Upper lobe of right lung (tissue), 1 donor: ENCODE measurements around the gene CHST3. TPM values are rescaled to one million over a fixed set of nuclear protein-coding genes. Genes with fewer than 3 reads are reported as not detected.

Source experiments
- ATAC-seq: fragments of 200-7000 bp; cut with Tn5 transposase; one replicate; pipeline ENCODE4 v1.9.1; 2020; ENCODE audit warnings: mild to moderate bottlenecking, moderate library complexity
- DNase-seq: peaks from one replicate; pipeline ENCODE4 v3.0.0-alpha.2; 2020
- H3K27ac ChIP-seq: fragments of 200-600 bp; one replicate; pipeline ENCODE4 v1.8.0; 2022
- H3K27me3 ChIP-seq: fragments of 200-600 bp; one replicate; pipeline ENCODE4 v1.8.0; 2022; ENCODE audit warnings: mild to moderate bottlenecking
- H3K36me3 ChIP-seq: fragments of 200-600 bp; one replicate; pipeline ENCODE4 v1.8.0; 2022
- H3K4me1 ChIP-seq: fragments of 200-600 bp; one replicate; pipeline ENCODE4 v1.8.0; 2022
- H3K4me3 ChIP-seq: fragments of 200-600 bp; one replicate; pipeline ENCODE4 v1.8.0; 2022; ENCODE audit warnings: mild to moderate bottlenecking
- H3K9me3 ChIP-seq: fragments of 200-600 bp; one replicate; pipeline ENCODE4 v1.8.0; 2022
- CTCF ChIP-seq: fragments of 200-600 bp; IDR thresholded peaks from one replicate; pipeline ENCODE4 v1.8.0; 2022; ENCODE audit warnings: antibody characterized with exemption
- intact Hi-C: fragments of 100-400 bp; cut with DNase I; formaldehyde crosslinking; loops from one replicate; pipeline ENCODE4 v1.11.0; 2022
- total RNA-seq: library from RNA; stranded (reverse); fragmentation: NEBNext Ultra II Directional; extraction: Animal tissue kit (Norgen Biotek cat#: 25700); gene quantifications from one replicate; pipeline ENCODE4 v1.2.1, GENCODE V29; 2021
- donor health status: DM: no; HTN: yes; CAD: no; lungs with severe emphysema.

CHST3 gene
- total RNA-seq, 1 donor from 2014 or later = 15.6 TPM

GRCh38 chr10:72044417-72045041, 80.3 kb downstream of the CHST3 start:
- Histone ChIP-seq H3K27me3 (no peaks in the 10 kb centered on the region), H3K4me3 (no peak overlapping the region), H3K4me1 (peaks cover 5% of the 10 kb centered on the region), H3K27ac (peak overlapping the region; percentile 24), H3K36me3 (no peaks in the 10 kb centered on the region), H3K9me3 (no peaks in the 10 kb centered on the region)
- TF ChIP-seq CTCF = peak; percentile 37
- no peak for DNase-seq
- intact Hi-C loops = loop anchor here (5.0 kb wide), 1 partner anchor 87 kb away; no protein-coding TSS in a partner anchor
- ATAC-seq = peak; percentile 37

DNA sequence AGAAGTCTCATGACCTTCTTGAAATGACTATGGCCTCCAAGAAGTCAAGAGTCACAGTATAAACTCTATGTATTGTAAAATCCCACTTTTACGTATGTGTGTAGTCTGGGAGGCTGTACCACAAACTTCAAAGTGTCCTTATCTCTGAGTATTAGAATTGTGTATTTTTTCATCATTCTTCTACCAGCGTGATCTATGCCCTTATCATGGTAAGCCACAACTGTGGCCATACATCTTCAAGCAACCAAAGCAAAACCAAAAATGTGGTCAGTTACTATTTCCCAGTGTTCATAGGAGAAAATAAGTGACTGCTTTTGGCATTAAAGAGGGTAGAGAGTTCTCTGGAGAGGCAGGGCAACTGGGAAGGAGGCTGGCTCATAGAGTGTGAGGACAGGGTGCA, 81.4 kb downstream of the CHST3 start:
- no peak overlapping the region for H3K4me3 ChIP-seq
- no peaks in the 10 kb centered on the region for H3K27me3 ChIP-seq
- no peaks in the 10 kb centered on the region for H3K9me3 ChIP-seq
- no peak overlapping the region for H3K27ac ChIP-seq
- intact Hi-C loops = loop anchor here (5.0 kb wide), 1 partner anchor 88 kb away; no protein-coding TSS in a partner anchor
- no peak for DNase-seq
- peaks cover 5% of the 10 kb centered on the region for H3K4me1 ChIP-seq
- H3K36me3 ChIP-seq = no peaks in the 10 kb centered on the region
- no peak for ATAC-seq
- TF ChIP-seq CTCF = no peak

- Histone ChIP-seq H3K4me1 (peaks cover 5% of the 10 kb centered on the region), H3K9me3 (no peaks in the 10 kb centered on the region), H3K27ac (no peak overlapping the region), H3K4me3 (no peak overlapping the region), H3K36me3 (no peaks in the 10 kb centered on the region), H3K27me3 (no peaks in the 10 kb centered on the region)
- peak; percentile 89 for DNase-seq
- peak; percentile 100 for TF ChIP-seq CTCF
- intact Hi-C loops = loop anchor here (5.0 kb wide), 1 partner anchor 91 kb away; no protein-coding TSS in a partner anchor
- peak; percentile 98 for ATAC-seq
Measured at GRCh38 chr10:72048450-72049124, 84.4 kb downstream of the CHST3 start.

- no peak for DNase-seq
- intact Hi-C loops = loop anchor here (5.0 kb wide), 1 partner anchor 92 kb away; no protein-coding TSS in a partner anchor
- no peaks in the 10 kb centered on the region for H3K9me3 ChIP-seq
- no peak for TF ChIP-seq CTCF
- no peak for ATAC-seq
- H3K27me3 ChIP-seq = no peaks in the 10 kb centered on the region
- no peak overlapping the region for H3K27ac ChIP-seq
- H3K36me3 ChIP-seq = no peaks in the 10 kb centered on the region
- H3K4me1 ChIP-seq = peaks cover 2% of the 10 kb centered on the region
- no peak overlapping the region for H3K4me3 ChIP-seq
Measured at GRCh38 chr10:72049472-72049871, 85.3 kb downstream of the CHST3 start.

DNA sequence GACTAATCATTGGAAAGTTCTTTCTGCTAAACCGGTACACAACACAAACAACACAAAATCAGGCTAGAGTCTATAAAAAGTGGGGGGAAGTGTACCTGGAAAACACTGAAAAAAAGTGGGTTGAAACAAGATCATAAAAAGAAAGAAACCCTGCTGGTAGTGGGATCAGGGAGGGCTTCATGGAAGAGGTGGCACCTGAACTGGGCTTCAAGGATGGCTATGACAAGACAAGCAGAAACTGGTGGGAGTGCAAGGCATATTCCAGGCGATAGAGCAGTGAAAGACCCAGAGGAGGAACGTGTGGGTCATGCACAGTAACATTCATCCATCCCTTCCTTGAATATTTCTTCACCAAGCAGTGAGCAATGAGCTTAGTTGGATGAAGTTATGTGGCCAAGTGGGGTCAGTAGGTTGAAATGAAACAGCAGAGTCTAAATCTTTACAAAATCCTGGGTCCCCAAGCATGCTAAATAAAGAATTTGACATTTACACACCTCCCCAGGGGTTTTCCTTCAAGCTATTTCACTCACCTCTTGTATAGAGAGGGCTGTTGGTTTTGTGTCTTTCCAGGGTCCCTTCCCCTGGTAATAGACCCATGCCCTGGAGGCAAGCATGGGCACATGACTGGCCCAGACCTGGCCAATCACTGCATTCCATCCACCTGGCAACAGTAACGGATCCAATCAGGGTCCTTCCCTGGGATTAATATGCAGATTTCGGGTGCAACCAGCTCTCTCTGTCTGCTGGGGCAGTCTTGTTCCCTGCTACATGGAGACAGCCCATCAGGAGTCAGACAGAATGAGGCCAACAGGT, 86.0 kb downstream of the CHST3 start:
- H3K4me3 ChIP-seq = no peak overlapping the region
- no peak for TF ChIP-seq CTCF
- intact Hi-C loops = loop anchor here (5.0 kb wide), 1 partner anchor 93 kb away; no protein-coding TSS in a partner anchor
- DNase-seq (no peak), ATAC-seq (no peak)
- no peaks in the 10 kb centered on the region for H3K36me3 ChIP-seq
- no peak overlapping the region for H3K27ac ChIP-seq
- H3K9me3 ChIP-seq = no peaks in the 10 kb centered on the region
- no peaks in the 10 kb centered on the region for H3K4me1 ChIP-seq
- no peaks in the 10 kb centered on the region for H3K27me3 ChIP-seq
